ENCODE results near the gene LRRC15.

Gene LRRC15

GRCh38 chr3:194355379-194355778 lies 14.2 kb downstream of the LRRC15 start:
- no peak for DNase-seq

GRCh38 chr3:194354315-194354714 lies 15.2 kb downstream of the LRRC15 start:
- DNase-seq = no peak

- DNase-seq = no peak
Measured at GRCh38 chr3:194352667-194353246, 16.8 kb downstream of the LRRC15 start.

- no peak for DNase-seq
Measured at GRCh38 chr3:194351952-194352536, 17.5 kb downstream of the LRRC15 start.

- DNase-seq = no peak
Measured at GRCh38 chr3:194351080-194351672, 18.4 kb downstream of the LRRC15 start, which contains the start of gene CPN2. Gene CPN2, minus strand, starts transcription at chr3:194351328. Its CDS starts 8,626 bp downstream, at chr3:194342702.

GRCh38 chr3:194350726-194351071 lies 18.8 kb downstream of the LRRC15 start:
- no peak for DNase-seq

- no peak for DNase-seq
Measured at GRCh38 chr3:194348354-194348753, 21.2 kb downstream of the LRRC15 start.

GRCh38 chr3:194346621-194347020 lies 22.9 kb downstream of the LRRC15 start:
- DNase-seq = no peak

- no peak for DNase-seq
Measured at GRCh38 chr3:194346035-194346434, 23.5 kb downstream of the LRRC15 start.

- peak; percentile 79 for DNase-seq
Measured at GRCh38 chr3:194344012-194344411, 25.5 kb downstream of the LRRC15 start.

GRCh38 chr3:194343561-194343893 lies 26.0 kb downstream of the LRRC15 start:
- DNase-seq = no peak

GRCh38 chr3:194342861-194343560 lies 26.5 kb downstream of the LRRC15 start:
- DNase-seq = no peak

GRCh38 chr3:194340757-194341400 lies 28.7 kb downstream of the LRRC15 start:
- DNase-seq = no peak

GRCh38 chr3:194339840-194340239 lies 29.7 kb downstream of the LRRC15 start:
- no peak for DNase-seq

- no peak for DNase-seq
Measured at GRCh38 chr3:194339356-194339755, 30.2 kb downstream of the LRRC15 start.

- DNase-seq = no peak
Measured at GRCh38 chr3:194337965-194338753, 31.4 kb downstream of the LRRC15 start.

- no peak for DNase-seq
Measured at GRCh38 chr3:194336601-194337355, 32.8 kb downstream of the LRRC15 start.

GRCh38 chr3:194333981-194334320 lies 35.6 kb downstream of the LRRC15 start:
- no peak for DNase-seq

GRCh38 chr3:194333212-194333980 lies 36.1 kb downstream of the LRRC15 start:
- DNase-seq = peak; percentile 88

- DNase-seq = no peak
Measured at GRCh38 chr3:194332858-194333211, 36.7 kb downstream of the LRRC15 start.

- DNase-seq = no peak
Measured at GRCh38 chr3:194330579-194330978, 39.0 kb downstream of the LRRC15 start.
